ENCODE results near the gene NOVA2.

NOVA2 gene

DNA sequence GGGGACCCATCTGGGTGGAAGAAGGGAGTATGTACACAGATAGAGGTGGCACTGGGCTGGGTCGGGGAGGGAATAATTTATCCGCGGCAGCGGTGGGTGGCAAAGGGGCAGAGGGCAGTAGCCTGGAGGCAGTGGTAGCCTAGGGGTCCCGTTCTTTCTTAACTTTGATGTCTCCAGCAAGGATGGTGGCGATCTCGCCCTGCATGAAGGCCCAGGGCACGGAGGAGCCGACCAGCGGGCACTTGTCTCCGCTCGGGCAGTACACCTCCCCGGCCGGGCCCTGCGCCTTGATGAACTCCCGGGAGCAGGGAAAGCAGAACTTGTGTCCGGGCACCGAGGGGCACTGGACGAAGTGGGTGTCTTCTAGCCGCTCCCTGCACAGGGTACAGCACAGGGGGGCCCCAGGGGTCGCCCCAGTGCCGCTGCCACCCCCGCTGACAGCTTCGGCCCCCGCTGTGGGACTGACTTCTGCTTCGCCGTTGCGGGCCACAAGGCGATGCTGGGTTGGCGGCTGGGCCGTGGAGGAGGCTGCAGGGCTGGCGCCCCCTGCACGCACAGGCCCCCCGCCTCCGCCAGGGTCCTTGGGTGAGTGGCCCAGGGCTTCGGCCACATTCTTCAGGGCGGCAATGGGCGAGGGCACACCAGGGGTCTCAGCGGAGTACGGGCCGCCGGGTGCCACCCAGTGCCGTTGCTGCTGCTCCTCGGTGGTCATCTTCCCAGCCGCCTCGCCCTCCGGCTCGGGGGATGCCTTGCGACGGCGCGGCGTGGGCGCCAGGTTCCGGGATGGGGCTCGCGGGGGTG lies 89.6 kb downstream of the NOVA2 start:
- H3K36me3 ChIP-seq (ENCODE audit: insufficient read depth, low read length): peaks cover 8% of the 10 kb centered on the region
- H3K9ac ChIP-seq (ENCODE audit: low read depth, low read length): no peak overlapping the region
- no peaks in the 10 kb centered on the region for H3K27me3 ChIP-seq (ENCODE audit: control insufficient read depth, insufficient read depth, low read length)
- H3K4me1 ChIP-seq (ENCODE audit: control insufficient read depth, insufficient read depth, low read length): peaks cover 31% of the 10 kb centered on the region
- peak overlapping the region; percentile 86 for H3K4me2 ChIP-seq (ENCODE audit: low read length)
- no peaks in the 10 kb centered on the region for H3K9me3 ChIP-seq (replicated peaks; ENCODE audit: low read length)
- peak overlapping the region; percentile 74 for H3K4me3 ChIP-seq (ENCODE audit: low read length)

Small RNA genes lying within 50 kb of the gene (small RNA-seq; reads per million reads assigned to genes)
- gene MIR769: 3.3 reads per million, percentile 79 among the genes with 10 or more reads in this experiment
